Middle frontal gyrus (tissue), 1 donor: Measurements from ENCODE around the gene PIGX.

Experiments
- DNase-seq: peaks from one replicate; pipeline ENCODE4 v3.0.0-alpha.2; 2015; ENCODE audit warnings: low spot score; ENCODE audit errors: extremely low spot score

The PIGX gene

GRCh38 chr3:196711838-196712513, at the start of gene PIGX, which contains the start of gene CEP19:
TSS of gene PIGX (plus strand) at chr3:196712377.
TSS of gene CEP19 (minus strand) at chr3:196712250. CDS start at chr3:196708657, 3,593 bp downstream.
- peak; percentile 87 for DNase-seq

GRCh38 chr3:196662711-196663571, 49.2 kb upstream of the PIGX start:
- no peak for DNase-seq

GRCh38 chr3:196666001-196666867, 45.9 kb upstream of the PIGX start:
- DNase-seq, result no peak

- no peak for DNase-seq
Observed at GRCh38 chr3:196667056-196667825, 44.9 kb upstream of the PIGX start.

- DNase-seq, result no peak
Observed at GRCh38 chr3:196670339-196670738, 41.8 kb upstream of the PIGX start.

GRCh38 chr3:196673632-196674031, 38.5 kb upstream of the PIGX start:
- no peak for DNase-seq

GRCh38 chr3:196677353-196677752, 34.8 kb upstream of the PIGX start:
- DNase-seq, result no peak

GRCh38 chr3:196677931-196678330, 34.2 kb upstream of the PIGX start:
- DNase-seq, result no peak

- peak; percentile 57 for DNase-seq
Observed at GRCh38 chr3:196684548-196685407, 27.4 kb upstream of the PIGX start.

GRCh38 chr3:196686436-196686835, 25.7 kb upstream of the PIGX start:
- DNase-seq, result no peak

- no peak for DNase-seq
Observed at GRCh38 chr3:196688349-196688748, 23.8 kb upstream of the PIGX start.

GRCh38 chr3:196689941-196690660, 22.1 kb upstream of the PIGX start:
- DNase-seq, result no peak

GRCh38 chr3:196691386-196691785, 20.8 kb upstream of the PIGX start:
- DNase-seq, result no peak

GRCh38 chr3:196694202-196694638, 18.0 kb upstream of the PIGX start:
- no peak for DNase-seq

- DNase-seq, result no peak
Observed at GRCh38 chr3:196694941-196695848, 17.0 kb upstream of the PIGX start.

- DNase-seq, result no peak
Observed at GRCh38 chr3:196695849-196696226, 16.3 kb upstream of the PIGX start.

- DNase-seq, result no peak
Observed at GRCh38 chr3:196697270-196697669, 14.9 kb upstream of the PIGX start.

GRCh38 chr3:196699749-196700148, 12.4 kb upstream of the PIGX start:
- DNase-seq, result no peak
